Eye (tissue), 1 donor: ENCODE data around the gene ZNF76.
"Not testable (repeated sequence)": the region's sequence is repeated elsewhere in the genome, so short reads cannot be mapped to it uniquely, and the experiment has no call there.

Experiments used
- DNase-seq: peaks from one replicate; pipeline ENCODE4 v3.0.0-alpha.2; 2015

ZNF76 gene

DNA sequence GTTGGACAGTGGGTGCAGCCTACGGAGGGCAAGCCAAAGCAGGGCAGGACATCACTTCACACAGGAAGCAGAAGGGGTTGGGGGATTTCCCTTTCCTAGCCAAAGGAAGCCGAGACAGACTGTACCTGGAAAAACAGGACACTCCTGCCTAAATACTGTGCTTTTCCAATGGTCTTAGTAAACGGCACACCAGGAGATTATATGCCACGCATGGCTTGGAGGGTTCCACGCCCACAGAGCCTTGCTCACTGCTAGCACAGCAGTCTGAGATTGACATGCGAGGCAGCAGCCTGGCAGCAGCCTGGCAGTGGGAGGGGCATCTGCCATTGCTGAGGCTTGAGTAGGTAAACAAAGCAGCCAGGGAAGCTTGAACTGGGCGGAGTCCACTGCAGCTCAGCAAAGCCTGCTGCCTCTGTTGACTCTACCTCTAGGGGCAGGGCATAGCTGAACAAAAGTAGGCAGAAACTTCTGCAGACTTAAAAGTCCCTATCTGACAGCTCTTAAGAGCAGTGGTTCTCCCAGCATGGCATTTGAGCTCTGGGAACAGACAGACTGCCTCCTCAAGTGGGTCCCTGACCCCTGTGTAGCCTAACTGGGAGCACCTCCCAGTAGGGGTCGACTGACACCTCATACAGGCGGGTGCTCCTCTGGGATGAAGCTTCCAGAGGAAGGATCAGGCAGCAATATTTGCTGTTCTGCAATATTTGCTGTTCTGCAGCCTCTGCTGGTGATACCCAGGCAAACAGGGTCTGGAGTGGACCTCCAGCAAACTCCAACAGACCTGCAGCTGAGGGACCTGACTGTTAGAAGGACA lies 72.7 kb downstream of the ZNF76 start:
- DNase-seq = not testable (repeated sequence)

DNA sequence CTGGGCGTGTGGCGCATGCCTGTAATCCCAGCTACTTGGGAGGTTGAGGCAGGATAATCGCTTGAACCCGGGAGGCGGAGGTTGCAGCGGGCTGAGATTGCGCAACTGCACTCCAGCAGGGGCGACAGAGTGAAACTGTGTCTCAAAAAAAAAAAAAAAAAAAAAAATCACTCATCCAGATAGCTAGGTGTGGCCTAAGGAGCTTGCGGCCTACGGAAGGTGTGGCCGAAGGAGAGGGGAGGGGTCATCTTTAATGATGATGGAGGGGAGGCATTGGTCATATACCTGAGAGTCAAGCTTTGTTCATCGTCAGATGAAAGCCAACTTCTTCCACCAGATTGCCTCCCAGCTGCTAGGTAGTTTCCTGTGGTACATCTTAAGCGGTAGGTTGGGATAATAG lies 82.0 kb downstream of the ZNF76 start:
- no peak for DNase-seq

DNA sequence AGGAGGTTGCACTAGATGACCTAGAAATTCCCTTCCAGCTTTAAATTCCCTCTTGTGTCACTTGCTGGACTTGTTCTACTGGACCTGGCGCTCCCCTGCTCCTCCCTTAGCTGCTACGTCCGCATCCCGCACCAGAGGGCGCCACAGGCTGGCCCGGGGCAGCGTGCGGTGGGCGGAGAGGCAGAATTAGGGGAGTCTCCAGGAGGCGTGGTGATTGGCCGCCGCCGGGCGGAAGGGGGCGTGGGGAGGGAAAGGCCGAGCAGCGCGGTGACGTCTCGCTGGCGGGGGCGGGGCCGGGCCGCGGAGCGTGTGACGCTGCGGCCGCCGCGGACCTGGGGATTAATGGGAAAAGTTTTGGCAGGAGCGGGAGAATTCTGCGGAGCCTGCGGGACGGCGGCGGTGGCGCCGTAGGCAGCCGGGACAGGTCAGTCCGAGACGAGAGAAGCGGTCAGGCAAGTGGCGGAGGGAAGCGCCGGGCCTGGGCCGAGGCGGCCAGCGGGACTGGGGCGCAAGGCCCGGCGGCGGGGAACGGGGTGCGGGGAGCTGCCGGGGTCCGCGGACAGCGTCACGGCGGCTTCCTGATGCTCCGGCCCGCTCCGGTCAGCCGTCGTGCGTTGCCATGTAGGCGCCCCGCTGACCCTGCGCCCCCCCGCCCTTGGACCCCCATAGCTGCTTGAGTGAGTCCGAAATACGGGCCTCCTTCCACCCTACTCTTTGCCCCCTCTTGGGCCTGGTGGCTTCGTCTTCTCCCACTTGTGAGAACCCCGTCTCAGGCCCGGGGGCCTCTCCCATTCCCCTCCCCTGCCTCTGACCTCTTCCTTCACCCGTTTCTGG lies 82.9 kb downstream of the ZNF76 start, which contains the start of gene PPARD:
Gene PPARD, plus strand, starts transcription at position 301 of the 834 bp plus-strand sequence. CDS start 68,530 bp downstream, outside the sequence.
- DNase-seq = peak; percentile 98

DNA sequence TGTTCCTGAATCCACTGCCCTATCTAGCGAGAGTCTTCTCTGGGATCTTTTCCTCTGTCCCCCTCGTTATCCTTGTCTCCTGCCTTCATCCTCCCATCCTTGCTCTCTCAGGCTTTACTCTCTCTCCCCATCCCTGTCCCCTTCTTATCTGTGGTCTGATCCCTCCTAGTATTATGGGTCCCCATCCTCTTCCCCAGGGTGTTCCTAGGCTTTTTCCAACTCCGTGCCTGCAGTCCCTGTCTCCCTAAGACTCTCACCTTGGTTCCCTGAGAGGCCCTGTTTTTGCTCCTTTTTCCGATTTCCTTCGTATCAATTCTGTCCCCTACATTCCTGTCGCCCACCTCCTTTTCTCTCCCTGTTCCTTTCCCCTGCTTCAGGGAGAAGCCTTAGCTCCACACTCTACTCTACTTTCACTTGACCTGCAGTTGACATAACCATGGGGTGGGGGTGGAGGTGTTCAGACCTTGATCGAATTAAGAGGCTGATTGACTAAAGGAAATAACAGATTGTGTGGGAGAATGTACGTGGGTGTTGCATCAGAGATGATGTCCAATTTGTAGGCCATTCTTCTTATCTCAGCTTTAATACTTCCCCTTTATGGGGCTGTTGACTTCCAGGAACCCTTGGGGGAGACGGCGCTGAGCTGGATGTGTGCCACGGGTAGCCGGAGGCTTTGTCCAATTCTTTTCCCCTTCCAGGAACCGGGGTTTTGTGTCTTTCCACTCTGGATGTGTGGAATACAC lies 83.7 kb downstream of the ZNF76 start:
- peak; percentile 63 for DNase-seq

DNA sequence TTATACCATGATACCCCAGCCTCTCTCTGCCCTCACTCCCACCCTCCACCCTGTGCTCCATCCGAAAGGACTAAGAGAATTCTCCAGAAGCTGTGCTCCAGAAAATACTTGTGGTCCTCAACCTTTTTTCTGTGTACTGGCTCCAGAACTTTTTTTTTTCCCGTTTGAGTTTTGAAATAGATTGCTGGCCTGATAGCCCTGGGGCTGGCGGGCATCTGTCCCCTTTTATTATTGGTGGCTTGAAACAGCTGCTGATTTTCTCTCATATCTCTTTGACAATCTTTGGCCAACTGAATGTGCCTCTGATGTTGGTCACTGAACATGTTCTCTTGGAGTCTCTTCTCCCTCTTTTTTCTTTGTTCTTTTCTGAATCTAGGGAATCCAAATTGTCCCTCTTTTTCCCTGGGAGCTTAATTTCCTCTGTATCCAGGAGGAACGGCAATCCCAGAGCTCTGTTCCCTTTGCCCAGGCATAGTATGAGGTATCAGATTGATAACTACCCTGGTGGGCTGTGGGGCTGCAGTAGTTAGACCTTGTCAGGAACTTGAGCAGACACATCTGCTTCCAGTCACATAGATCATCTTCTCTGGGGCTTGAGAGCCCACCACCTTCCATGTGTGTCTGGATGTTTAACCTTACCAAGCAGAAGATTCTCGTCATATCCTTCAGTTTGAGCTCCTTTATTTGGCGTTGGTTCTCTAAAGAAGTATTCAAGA lies 84.5 kb downstream of the ZNF76 start:
- DNase-seq = no peak
